ENCODE measurements around the gene KIAA1217.

- TF ChIP-seq CTCF (IDR thresholded peaks at IDR 0.05) (no peak), POLR2A (IDR thresholded peaks at IDR 0.05) (no peak)
These were observed 141.4 kb downstream of the KIAA1217 start for GRCh38 chr10:24350070-24350921.

Data from adrenal gland (tissue), 5 donors.